H1 (cell line): ENCODE measurements around the gene PCDHGB1. TPM values are rescaled to one million over a fixed set of nuclear protein-coding genes. Genes with fewer than 3 reads are reported as not detected.

Experiments used
- CTCF ChIA-PET: fragments of 300-600 bp; sonication (Branson Sonifier 250); formaldehyde crosslinking; loops from one replicate; lab custom pipeline; 2021; ENCODE audit not compliant: partially characterized antibody; lab: Charles Lee
- POLR2A ChIA-PET: fragments of 300-600 bp; sonication (Branson Sonifier 250); formaldehyde crosslinking; loops from one replicate; lab custom pipeline; 2021; ENCODE audit warnings: inconsistent platforms; ENCODE audit not compliant: partially characterized antibody; lab: Charles Lee
- DNase-seq, 2 experiments: peaks; one replicate each; pipeline versions ENCODE4 v3.0.0 to v3.0.0-alpha.2; 2010 to 2022; ENCODE audit warnings: low spot score in 2 of 2, low read depth in 1 of 2, mixed read lengths in 1 of 2
- FAIRE-seq: peaks from 2 replicates; lab custom pipeline; 2011; peaks lifted over from hg19 to GRCh38; lab: Jason Lieb, UNC
- H2AFZ ChIP-seq: 2 replicates; pipeline ENCODE4 v1.8.1; 2012; ENCODE audit warnings: low read length, inconsistent platforms
- H2AK5ac ChIP-seq: 2 replicates; pipeline ENCODE4 v1.6.1; 2013; ENCODE audit warnings: low read depth, low read length
- H2BK120ac ChIP-seq: replicated peaks from 2 replicates; pipeline ENCODE3; 2013; ENCODE audit warnings: low read depth, low read length, inconsistent platforms
- H2BK12ac ChIP-seq: 2 replicates; pipeline ENCODE4 v1.6.1; 2013; ENCODE audit warnings: low read depth, low read length
- H2BK15ac ChIP-seq: 2 replicates; pipeline ENCODE4 v1.6.1; 2013; ENCODE audit warnings: low read length
- H2BK20ac ChIP-seq: 2 replicates; pipeline ENCODE4 v1.6.1; 2013; ENCODE audit warnings: low read length
- H2BK5ac ChIP-seq: 2 replicates; pipeline ENCODE4 v1.6.1; 2013; ENCODE audit warnings: low read depth, low read length
- H3K14ac ChIP-seq: 2 replicates; pipeline ENCODE4 v1.6.1; 2013; ENCODE audit warnings: inconsistent platforms; ENCODE audit not compliant: insufficient read length
- H3K18ac ChIP-seq: 2 replicates; pipeline ENCODE4 v1.6.1; 2013; ENCODE audit warnings: low read length; ENCODE audit errors: extremely low read depth
- H3K23ac ChIP-seq: 2 replicates; pipeline ENCODE4 v1.6.1; 2013; ENCODE audit warnings: inconsistent platforms; ENCODE audit not compliant: insufficient read length
- H3K23me2 ChIP-seq: 2 replicates; pipeline ENCODE4 v1.6.1; 2013; ENCODE audit warnings: low read depth, low read length
- H3K27ac ChIP-seq: 2 replicates; pipeline ENCODE4 v1.6.1; 2011; ENCODE audit warnings: low read depth, low read length, inconsistent platforms
- H3K27me3 ChIP-seq, 4 experiments: replicated peaks in 1 of 4; 1 replicate in 1 of 4; 2 replicates in 3 of 4; pipeline versions ENCODE4 v1.6.1 to v1.8.1; 2011 to 2013; ENCODE audit warnings: low read length in 3 of 4, mild to moderate bottlenecking in 3 of 4, inconsistent platforms in 2 of 4, mixed read lengths in 2 of 4, moderate library complexity in 1 of 4; ENCODE audit not compliant: control insufficient read depth in 3 of 4, insufficient read depth in 3 of 4; ENCODE audit errors: extremely low read depth in 1 of 4
- H3K36me3 ChIP-seq, 4 experiments: 2 replicates each; pipeline versions ENCODE4 v1.6.1 to v1.8.1; 2011 to 2013; ENCODE audit warnings: mild to moderate bottlenecking in 4 of 4, low read length in 3 of 4, moderate library complexity in 2 of 4, control low read depth in 1 of 4, inconsistent platforms in 1 of 4; ENCODE audit not compliant: insufficient read depth in 4 of 4, control insufficient read depth in 2 of 4
- H3K4ac ChIP-seq: replicated peaks from 2 replicates; pipeline ENCODE3; 2013; ENCODE audit warnings: low read length, low read depth, mixed read lengths, inconsistent platforms; ENCODE audit not compliant: insufficient read length
- H3K4me1 ChIP-seq, 4 experiments: replicated peaks in 1 of 4; 1 replicate in 1 of 4; 2 replicates in 3 of 4; pipeline versions ENCODE4 v1.6.1 to v1.8.1; 2011 to 2013; ENCODE audit warnings: low read length in 3 of 4, inconsistent platforms in 2 of 4, mixed read lengths in 1 of 4; ENCODE audit not compliant: insufficient read depth in 4 of 4, control insufficient read depth in 3 of 4
- H3K4me2 ChIP-seq, 2 experiments: 2 replicates each; pipeline versions ENCODE4 v1.6.1 to v1.8.1; 2011 to 2013; ENCODE audit warnings: low read depth in 2 of 2, low read length in 2 of 2, control low read depth in 1 of 2, inconsistent platforms in 1 of 2, mild to moderate bottlenecking in 1 of 2; ENCODE audit not compliant: insufficient read depth in 1 of 2
- H3K4me3 ChIP-seq, 4 experiments: fragments of 200-600, 300-600 bp in 1 of 4; sonication (generic), shearing (Covaris generic), sonication (Bioruptor Twin) in 1 of 4; 2 replicates each; pipeline versions ENCODE4 v1.5.1 to v1.8.1; 2011 to 2016; ENCODE audit warnings: low read length in 4 of 4, low read depth in 3 of 4, control low read depth in 2 of 4, inconsistent platforms in 2 of 4, mild to moderate bottlenecking in 2 of 4, mixed read lengths in 1 of 4, moderate library complexity in 1 of 4; ENCODE audit not compliant: insufficient read depth in 2 of 4; ENCODE audit errors: extremely low read depth in 1 of 4
- H3K56ac ChIP-seq: replicated peaks from 2 replicates; pipeline ENCODE3; 2013; ENCODE audit warnings: low read depth, mild to moderate bottlenecking, mixed read lengths, low read length, inconsistent platforms; ENCODE audit not compliant: insufficient read length
- H3K79me1 ChIP-seq: 2 replicates; pipeline ENCODE4 v1.6.1; 2013; ENCODE audit warnings: low read depth, low read length, control low read depth
- H3K79me2 ChIP-seq, 2 experiments: 2 replicates each; pipeline versions ENCODE4 v1.6.1 to v1.8.1; 2012 to 2013; ENCODE audit warnings: low read length in 2 of 2, mild to moderate bottlenecking in 2 of 2, inconsistent platforms in 1 of 2; ENCODE audit not compliant: insufficient read depth in 2 of 2, control insufficient read depth in 1 of 2
- H3K9ac ChIP-seq, 4 experiments: replicated peaks in 1 of 4; 1 replicate in 1 of 4; 2 replicates in 3 of 4; pipeline versions ENCODE4 v1.6.1 to v1.8.1; 2011 to 2013; ENCODE audit warnings: low read depth in 3 of 4, low read length in 3 of 4, control low read depth in 2 of 4, mild to moderate bottlenecking in 2 of 4, moderate library complexity in 2 of 4, inconsistent platforms in 1 of 4; ENCODE audit errors: extremely low read depth in 1 of 4
- H3K9me3 ChIP-seq, 2 experiments: 2 replicates each; pipeline versions ENCODE4 v1.6.1 to v1.8.1; 2012 to 2013; ENCODE audit warnings: mild to moderate bottlenecking in 2 of 2, moderate library complexity in 2 of 2, control low read depth in 1 of 2, inconsistent platforms in 1 of 2, low read depth in 1 of 2, low read length in 1 of 2, mixed read lengths in 1 of 2; ENCODE audit not compliant: insufficient read depth in 2 of 2
- H4K20me1 ChIP-seq, 2 experiments: replicated peaks in 1 of 2; 2 replicates each; pipeline versions ENCODE3 to v1.8.1; 2011 to 2013; ENCODE audit warnings: inconsistent platforms in 2 of 2, low read length in 2 of 2, mild to moderate bottlenecking in 1 of 2; ENCODE audit not compliant: insufficient read depth in 2 of 2, control insufficient read depth in 1 of 2
- H4K5ac ChIP-seq: 2 replicates; pipeline ENCODE4 v1.6.1; 2013; ENCODE audit warnings: low read length, low read depth, mixed read lengths, inconsistent platforms; ENCODE audit not compliant: insufficient read length
- H4K8ac ChIP-seq: 2 replicates; pipeline ENCODE4 v1.8.0; 2013; ENCODE audit warnings: mild to moderate bottlenecking, moderate library complexity, low read length, inconsistent platforms; ENCODE audit not compliant: insufficient read depth; ENCODE audit errors: extremely low read depth
- H4K91ac ChIP-seq: replicated peaks from 2 replicates; pipeline ENCODE3; 2013; ENCODE audit warnings: low read length, mixed read lengths, inconsistent platforms; ENCODE audit not compliant: insufficient read length
- BRCA1 ChIP-seq: IDR thresholded peaks from 2 replicates; pipeline ENCODE4 v1.6.1; 2012; ENCODE audit warnings: low read depth, low read length, improper control_type of control experiment
- CHD2 ChIP-seq: IDR thresholded peaks from 2 replicates; pipeline ENCODE4 v1.6.1; 2012; ENCODE audit warnings: low read length, improper control_type of control experiment
- EGR1 ChIP-seq: IDR thresholded peaks from 2 replicates; pipeline ENCODE4 v1.6.1; 2011; ENCODE audit warnings: low read depth, low read length, borderline replicate concordance
- EP300 ChIP-seq, 2 experiments: IDR thresholded peaks; 1 replicate in 1 of 2; 2 replicates in 1 of 2; pipeline ENCODE4 v1.6.1; 2011 to 2012; ENCODE audit warnings: low read depth in 2 of 2, low read length in 2 of 2, mild to moderate bottlenecking in 2 of 2, borderline replicate concordance in 1 of 2, inconsistent platforms in 1 of 2, moderate library complexity in 1 of 2
- FOSL1 ChIP-seq: IDR thresholded peaks from 2 replicates; pipeline ENCODE4 v1.6.1; 2011; ENCODE audit warnings: mild to moderate bottlenecking, low read depth, low read length, moderate library complexity; ENCODE audit not compliant: insufficient read depth
- JUND ChIP-seq: IDR thresholded peaks from 2 replicates; pipeline ENCODE4 v1.6.1; 2011; ENCODE audit warnings: mild to moderate bottlenecking, improper control_type of control experiment, low read length
- KDM5A ChIP-seq: fragments of 200-600 bp; IDR thresholded peaks from 2 replicates; pipeline ENCODE4 v1.7.1; 2012; ENCODE audit warnings: mild to moderate bottlenecking, low read length, inconsistent platforms, mixed read lengths
- MAFK ChIP-seq: IDR thresholded peaks from 2 replicates; pipeline ENCODE4 v1.6.1; 2012; ENCODE audit warnings: low read depth, mild to moderate bottlenecking, improper control_type of control experiment, low read length
- NRF1 ChIP-seq: IDR thresholded peaks from 2 replicates; pipeline ENCODE4 v1.6.1; 2011; ENCODE audit warnings: mild to moderate bottlenecking, low read depth, low read length, improper control_type of control experiment
- RFX5 ChIP-seq: IDR thresholded peaks from 2 replicates; pipeline ENCODE4 v1.6.1; 2011; ENCODE audit warnings: low read depth, low read length, improper control_type of control experiment, borderline replicate concordance
- SRF ChIP-seq: IDR thresholded peaks from 2 replicates; pipeline ENCODE4 v1.6.1; 2011; ENCODE audit warnings: mild to moderate bottlenecking, low read depth, low read length, moderate library complexity
- TCF12 ChIP-seq: IDR thresholded peaks from 2 replicates; pipeline ENCODE4 v1.6.1; 2011; ENCODE audit warnings: low read depth, mild to moderate bottlenecking, low read length
- YY1 ChIP-seq: IDR thresholded peaks from 2 replicates; pipeline ENCODE4 v1.6.1; 2011; ENCODE audit warnings: low read depth, mild to moderate bottlenecking, low read length
- WGBS, 2 experiments: shearing (Covaris generic) in 1 of 2; methylation state at CpG; one replicate each; pipeline versions ENCODE4 v1.1.6 to v1.1.7; 2013 to 2015; ENCODE audit warnings: low lambda C conversion rate in 2 of 2, mixed read lengths in 2 of 2, inconsistent platforms in 1 of 2, low coverage in 1 of 2, missing lambda C conversion rate in 1 of 2; ENCODE audit not compliant: insufficient replicate concordance in 2 of 2, insufficient coverage in 1 of 2, insufficient read length in 1 of 2; ENCODE audit errors: extremely low coverage in 1 of 2, missing lambda C conversion rate in 1 of 2; 5-methylcytosine and 5-hydroxymethylcytosine counted together
- polyA plus RNA-seq, 7 experiments: library from polyadenylated mRNA; depleted of rRNA in 3 of 7; stranded (reverse) in 5 of 7; unstranded in 2 of 7; fragments of >200 nt in 5 of 7; fragments of 200-250 nt in 2 of 7; gene quantifications; 1 replicate in 5 of 7; 2 replicates in 1 of 7; 4 replicates in 1 of 7; pipeline versions ENCODE4 v1.2.1 to v1.2.3, GENCODE V29; 2011 to 2013; ENCODE audit warnings: missing spikeins in 2 of 7, mixed read lengths in 2 of 7
- total RNA-seq: library from RNA; stranded (reverse); fragmentation: NEBNext Ultra II Directional; extraction: Animal tissue kit (Norgen Biotek cat#: 25700); gene quantifications from 2 replicates; pipeline ENCODE4 v1.2.1, GENCODE V29; 2021
- TF ChIP-seq, protein P1 (sequence below): IDR thresholded peaks from 2 replicates; pipeline ENCODE4 v1.6.1; 2012; ENCODE audit warnings: inconsistent platforms

Gene PCDHGB1
- total and polyA plus RNA-seq, 2 of the 8 experiments (the other 6 are each of a cell fraction or from before 2014, with no cell fraction given): 1.3 to 2.8 TPM

DNA sequence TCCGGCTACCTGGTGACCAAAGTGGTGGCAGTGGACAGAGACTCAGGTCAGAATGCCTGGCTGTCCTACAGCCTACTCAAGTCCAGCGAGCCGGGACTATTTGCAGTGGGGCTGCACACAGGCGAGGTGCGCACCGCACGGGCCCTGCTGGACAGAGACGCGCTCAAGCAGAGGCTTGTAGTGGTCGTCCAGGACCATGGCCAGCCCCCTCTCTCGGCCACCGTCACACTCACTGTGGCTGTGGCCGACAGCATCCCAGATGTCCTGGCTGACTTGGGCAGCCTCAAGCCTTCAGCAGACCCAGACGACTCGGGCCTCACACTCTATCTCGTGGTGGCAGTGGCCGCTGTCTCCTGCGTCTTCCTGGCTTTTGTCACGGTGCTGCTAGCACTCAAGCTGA, 7.1 kb downstream of the PCDHGB1 start:
- H2BK12ac ChIP-seq: no peak overlapping the region
- no peak overlapping the region for H2BK15ac ChIP-seq
- H3K56ac ChIP-seq: no peak overlapping the region
- H3K9me3 ChIP-seq: peaks cover 31 to 50% of the 10 kb centered on the region in 2 experiments
- CTCF ChIA-PET: interaction anchor here (0.8 to 4.4 kb wide), 8 partner anchors 7 to 201 kb away, joined by 3 to 27 read pairs (median 14); partner anchors contain the start of genes PCDHB15, PCDHGA1, PCDHGA2 and PCDHGA5
- no peak overlapping the region for H2BK5ac ChIP-seq
- H3K79me1 ChIP-seq: no peaks in the 10 kb centered on the region
- DNase-seq (no peak), FAIRE-seq (no peak)
- no peak overlapping the region for H2BK120ac ChIP-seq
- POLR2A ChIA-PET: no interaction called here
- H3K79me2 ChIP-seq: no peaks in the 10 kb centered on the region
- no peak overlapping the region for H3K4ac ChIP-seq
- no peak overlapping the region for H2BK20ac ChIP-seq
- H4K5ac ChIP-seq: no peak overlapping the region
- H3K9ac ChIP-seq: no peak overlapping the region
- H4K20me1 ChIP-seq: no peaks in the 10 kb centered on the region
- no peak overlapping the region for H2AFZ ChIP-seq
- no peaks in the 10 kb centered on the region for H3K27me3 ChIP-seq
- no peak overlapping the region for H3K4me2 ChIP-seq
- no peak overlapping the region for H3K23ac ChIP-seq
- H3K36me3 ChIP-seq: peaks cover 0 to 12% (median 2%) of the 10 kb centered on the region in 4 experiments; a peak in 3 of 8 replicates
- no peak overlapping the region for H3K27ac ChIP-seq
- H3K23me2 ChIP-seq: no peaks in the 10 kb centered on the region
- no peak overlapping the region for H3K14ac ChIP-seq
- H3K4me1 ChIP-seq: 0 out of 7 replicates have a peak, but pooled peaks cover 0 to 1% (median 0%) of the 10 kb centered on the region in 4 experiments
- no peak for TF ChIP-seq KDM5A
- no peak for TF ChIP-seq YY1
- TF ChIP-seq BRCA1: no peak
- no peak for TF ChIP-seq EP300 (IDR thresholded peaks at IDR 0.05; ENCODE audit: borderline replicate concordance in 1 of 2, low read depth in 2 of 2, low read length in 2 of 2)
- TF ChIP-seq RFX5: no peak
- TF ChIP-seq FOSL1: no peak
- no peak for TF ChIP-seq CHD2
- no peak for TF ChIP-seq NRF1
- no peak for TF ChIP-seq SRF
- TF ChIP-seq, protein P1, sequence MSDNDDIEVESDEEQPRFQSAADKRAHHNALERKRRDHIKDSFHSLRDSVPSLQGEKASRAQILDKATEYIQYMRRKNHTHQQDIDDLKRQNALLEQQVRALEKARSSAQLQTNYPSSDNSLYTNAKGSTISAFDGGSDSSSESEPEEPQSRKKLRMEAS: no peak
- TF ChIP-seq TCF12: no peak
- no peak for TF ChIP-seq JUND
- TF ChIP-seq MAFK: no peak
- TF ChIP-seq EGR1: no peak
- no peak overlapping the region for H2AK5ac ChIP-seq
- WGBS, 2 experiments: 93% methylated on average over 17 of the region's 19 CpGs; no CpG with 5 or more reads in 1 of the 2 experiments
- H3K18ac ChIP-seq: no peak overlapping the region
- H4K91ac ChIP-seq: no peak overlapping the region
- no peak overlapping the region for H3K4me3 ChIP-seq
- peak overlapping the region; percentile 5 for H4K8ac ChIP-seq
